ENCODE measurements around the gene LATS2.

DNA sequence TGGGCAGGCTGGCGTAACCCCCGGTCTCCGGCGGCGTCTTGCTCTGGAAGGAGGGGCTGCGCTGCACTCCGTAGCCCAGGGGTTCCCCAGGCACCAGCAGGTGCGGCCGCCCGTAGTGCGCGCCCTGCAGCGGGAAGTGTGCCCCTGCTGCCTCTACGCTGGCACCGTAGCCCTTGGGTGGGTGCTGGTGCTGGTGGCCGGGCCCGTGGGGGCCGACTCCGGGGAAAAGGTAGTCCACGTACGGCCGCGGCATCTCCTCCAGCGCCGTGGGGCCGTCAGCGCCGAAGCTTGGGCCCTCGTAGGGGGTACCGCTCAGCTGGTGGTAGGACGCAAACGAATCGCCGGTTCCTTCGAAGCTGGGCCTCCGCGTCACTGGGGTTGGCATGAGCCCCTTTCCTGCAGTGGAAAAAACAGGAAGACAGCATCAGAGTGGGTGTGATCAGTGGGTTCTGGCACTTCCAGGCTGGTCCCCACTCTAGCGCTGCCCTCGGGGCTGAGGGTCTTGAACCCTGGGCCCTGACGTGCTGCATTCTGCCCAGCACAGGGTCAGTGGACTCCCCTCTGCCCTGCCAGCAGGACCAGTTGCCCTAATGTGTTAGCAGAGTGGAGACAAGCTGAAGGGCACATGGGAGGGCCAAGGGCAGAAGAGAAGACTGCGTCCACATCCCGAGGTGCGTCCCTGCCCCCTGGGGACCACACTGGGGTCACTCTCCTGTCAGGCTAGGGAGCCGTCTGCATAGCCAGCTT, 72.3 kb downstream of the LATS2 start:
- TF ChIP-seq ASH2L (IDR thresholded peaks at IDR 0.05; ENCODE audit: low read length) (no peak), POLR2A (IDR thresholded peaks at IDR 0.05; ENCODE audit: control extremely low read depth in 1 of 2, low read depth in 2 of 2, low read length in 2 of 2) (no peak), TAF1 (IDR thresholded peaks at IDR 0.05; ENCODE audit: low read depth, low read length) (no peak), BACH1 (IDR thresholded peaks at IDR 0.05; ENCODE audit: low read length) (no peak), SP4 (IDR thresholded peaks at IDR 0.05; ENCODE audit: low read length) (no peak), RNF2 (IDR thresholded peaks at IDR 0.05; ENCODE audit: borderline replicate concordance, low read depth, low read length, missing control alignments, poor library complexity, severe bottlenecking) (no peak), SRF (IDR thresholded peaks at IDR 0.05; ENCODE audit: low read depth, low read length) (no peak), CHD2 (IDR thresholded peaks at IDR 0.05; ENCODE audit: low read length) (no peak), PHF8 (conservative IDR thresholded peaks at IDR 0.05; ENCODE audit: low read depth, low read length) (no peak), SP2 (IDR thresholded peaks at IDR 0.05; ENCODE audit: low read length) (no peak), CREB1 (IDR thresholded peaks at IDR 0.05) (no peak), HDAC2 (IDR thresholded peaks at IDR 0.05; ENCODE audit: borderline replicate concordance in 1 of 2, low read depth in 2 of 2, low read length in 2 of 2) (no peak)
- TF ChIP-seq, protein P1, sequence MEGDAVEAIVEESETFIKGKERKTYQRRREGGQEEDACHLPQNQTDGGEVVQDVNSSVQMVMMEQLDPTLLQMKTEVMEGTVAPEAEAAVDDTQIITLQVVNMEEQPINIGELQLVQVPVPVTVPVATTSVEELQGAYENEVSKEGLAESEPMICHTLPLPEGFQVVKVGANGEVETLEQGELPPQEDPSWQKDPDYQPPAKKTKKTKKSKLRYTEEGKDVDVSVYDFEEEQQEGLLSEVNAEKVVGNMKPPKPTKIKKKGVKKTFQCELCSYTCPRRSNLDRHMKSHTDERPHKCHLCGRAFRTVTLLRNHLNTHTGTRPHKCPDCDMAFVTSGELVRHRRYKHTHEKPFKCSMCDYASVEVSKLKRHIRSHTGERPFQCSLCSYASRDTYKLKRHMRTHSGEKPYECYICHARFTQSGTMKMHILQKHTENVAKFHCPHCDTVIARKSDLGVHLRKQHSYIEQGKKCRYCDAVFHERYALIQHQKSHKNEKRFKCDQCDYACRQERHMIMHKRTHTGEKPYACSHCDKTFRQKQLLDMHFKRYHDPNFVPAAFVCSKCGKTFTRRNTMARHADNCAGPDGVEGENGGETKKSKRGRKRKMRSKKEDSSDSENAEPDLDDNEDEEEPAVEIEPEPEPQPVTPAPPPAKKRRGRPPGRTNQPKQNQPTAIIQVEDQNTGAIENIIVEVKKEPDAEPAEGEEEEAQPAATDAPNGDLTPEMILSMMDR (IDR thresholded peaks at IDR 0.05; ENCODE audit: control extremely low read depth in 1 of 3, insufficient read depth in 1 of 3, low read depth in 1 of 3, low read length in 3 of 3): no peak
- TF ChIP-seq, protein P2, sequence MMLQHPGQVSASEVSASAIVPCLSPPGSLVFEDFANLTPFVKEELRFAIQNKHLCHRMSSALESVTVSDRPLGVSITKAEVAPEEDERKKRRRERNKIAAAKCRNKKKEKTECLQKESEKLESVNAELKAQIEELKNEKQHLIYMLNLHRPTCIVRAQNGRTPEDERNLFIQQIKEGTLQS (IDR thresholded peaks at IDR 0.05; ENCODE audit: insufficient read depth, low read depth, low read length): no peak
